C1 segment of cervical spinal cord (tissue), 14 donors: ENCODE results near the gene SRXN1.

ENCODE experiments used
- DNase-seq, 14 donors: peaks; one replicate each; lab custom pipeline; 2025; lab: John Stamatoyannopoulos, UW

Gene SRXN1

GRCh38 chr20:635893-636338 lies 17.1 kb downstream of the SRXN1 start:
- DNase-seq, result no peak

- no peak for DNase-seq
Observed at GRCh38 chr20:635028-635892, 17.7 kb downstream of the SRXN1 start.

- DNase-seq, result peak in 6 of 14 donors; percentile 2 to 50 (median 9)
Observed at GRCh38 chr20:634148-634925, 18.7 kb downstream of the SRXN1 start.

- DNase-seq, result no peak
Observed at GRCh38 chr20:631101-631500, 21.9 kb downstream of the SRXN1 start.

- DNase-seq, result no peak
Observed at GRCh38 chr20:626579-626978, 26.4 kb downstream of the SRXN1 start.

GRCh38 chr20:625360-625932 lies 27.6 kb downstream of the SRXN1 start:
- DNase-seq, result no peak

- DNase-seq, result no peak
Observed at GRCh38 chr20:623704-624103, 29.3 kb downstream of the SRXN1 start.

GRCh38 chr20:623021-623420 lies 30.0 kb downstream of the SRXN1 start:
- DNase-seq, result no peak

- no peak for DNase-seq
Observed at GRCh38 chr20:622161-622560, 30.8 kb downstream of the SRXN1 start.

GRCh38 chr20:621125-621756 lies 31.8 kb downstream of the SRXN1 start:
- DNase-seq, result no peak

- DNase-seq, result no peak
Observed at GRCh38 chr20:620246-620645, 32.8 kb downstream of the SRXN1 start.

GRCh38 chr20:618980-619379 lies 34.0 kb downstream of the SRXN1 start:
- no peak for DNase-seq

GRCh38 chr20:617934-618690 lies 34.9 kb downstream of the SRXN1 start:
- DNase-seq, result no peak

GRCh38 chr20:615514-615913 lies 37.5 kb downstream of the SRXN1 start:
- DNase-seq, result no peak

GRCh38 chr20:611843-612185 lies 41.2 kb downstream of the SRXN1 start:
- no peak for DNase-seq

GRCh38 chr20:611047-611842 lies 41.8 kb downstream of the SRXN1 start:
- no peak for DNase-seq

GRCh38 chr20:610130-611046 lies 42.6 kb downstream of the SRXN1 start, which contains the start of gene TCF15:
Gene TCF15, minus strand, starts transcription at chr20:610309. Its CDS starts 72 bp downstream, at chr20:610237.
- peak in 1 of 14 donors; percentile 14 for DNase-seq

GRCh38 chr20:609371-609964 lies 43.5 kb downstream of the SRXN1 start:
- no peak for DNase-seq

GRCh38 chr20:608970-609369 lies 44.0 kb downstream of the SRXN1 start:
- DNase-seq, result no peak
